Endothelial cell of umbilical vein (primary cell): ENCODE data around the gene ECPAS. TPM values are rescaled to one million over a fixed set of nuclear protein-coding genes. Genes with fewer than 3 reads are reported as not detected.

Experiments used
- BruUV-seq: library from RNA; stranded (reverse); fragments of 400-500 nt; replicated peaks from 2 replicates; lab custom pipeline; 2021; lab: Mats Ljungman, UMichigan
- CTCF ChIA-PET: fragments of 300-600, 350-600 bp; sonication (Branson Sonifier 250); formaldehyde crosslinking; loops from one replicate; lab custom pipeline; 2021; ENCODE audit warnings: antibody characterized with exemption, inconsistent platforms; lab: Charles Lee
- POLR2A ChIA-PET: fragments of 300-600, 350-600 bp; sonication (Branson Sonifier 250); formaldehyde crosslinking; loops from one replicate; lab custom pipeline; 2021; ENCODE audit warnings: antibody characterized with exemption, inconsistent platforms; lab: Charles Lee
- DNase-seq: peaks from one replicate; pipeline ENCODE4 v3.0.0-alpha.2; 2011; ENCODE audit warnings: low read depth, low spot score
- FAIRE-seq: peaks from 2 replicates; lab custom pipeline; 2011; peaks lifted over from hg19 to GRCh38; lab: Jason Lieb, UNC
- H2AFZ ChIP-seq: 2 replicates; pipeline ENCODE4 v1.6.0; 2012; ENCODE audit warnings: low read depth, low read length, control low read depth, inconsistent platforms
- H3K27ac ChIP-seq: 2 replicates; pipeline ENCODE4 v1.5.1; 2011; ENCODE audit warnings: low read depth, mild to moderate bottlenecking, control low read depth, low read length, moderate library complexity; ENCODE audit not compliant: insufficient read depth
- H3K27me3 ChIP-seq, 2 experiments: 2 replicates each; pipeline versions ENCODE4 v1.6.0 to v1.6.1; 2011; ENCODE audit warnings: low read length in 2 of 2, mixed read lengths in 1 of 2; ENCODE audit not compliant: control insufficient read depth in 2 of 2, insufficient read depth in 2 of 2
- H3K36me3 ChIP-seq, 2 experiments: 2 replicates in 1 of 2; 3 replicates in 1 of 2; pipeline ENCODE4 v1.5.1; 2011; ENCODE audit warnings: low read length in 2 of 2, mild to moderate bottlenecking in 1 of 2, moderate library complexity in 1 of 2; ENCODE audit not compliant: control insufficient read depth in 2 of 2, insufficient read depth in 2 of 2; ENCODE audit errors: extremely low read depth in 1 of 2
- H3K4me1 ChIP-seq: 3 replicates; pipeline ENCODE4 v1.5.1; 2011; ENCODE audit warnings: mild to moderate bottlenecking, low read length; ENCODE audit not compliant: control insufficient read depth, insufficient read depth; ENCODE audit errors: extremely low read depth
- H3K4me2 ChIP-seq: 2 replicates; pipeline ENCODE4 v1.6.1; 2011; ENCODE audit warnings: low read length, control low read depth, mixed read lengths; ENCODE audit not compliant: insufficient read depth
- H3K4me3 ChIP-seq, 3 experiments: fragments of 200-600 bp in 1 of 3; sonication (generic), shearing (Covaris generic) in 1 of 3; replicated peaks in 1 of 3; 2 replicates each; pipeline ENCODE4 v1.5.1; 2011 to 2016; ENCODE audit warnings: control low read depth in 3 of 3, low read length in 3 of 3, mild to moderate bottlenecking in 2 of 3, inconsistent platforms in 1 of 3, low read depth in 1 of 3, moderate library complexity in 1 of 3; ENCODE audit not compliant: insufficient read depth in 1 of 3
- H3K79me2 ChIP-seq: 2 replicates; pipeline ENCODE4 v1.6.0; 2012; ENCODE audit warnings: low read length, inconsistent platforms; ENCODE audit not compliant: control insufficient read depth, insufficient read depth
- H3K9ac ChIP-seq: replicated peaks from 2 replicates; pipeline ENCODE3; 2011; ENCODE audit warnings: low read length, control low read depth; ENCODE audit not compliant: insufficient read depth; ENCODE audit errors: extremely low read depth
- H3K9me1 ChIP-seq: replicated peaks from 3 replicates; pipeline ENCODE4 v1.6.0; 2011; ENCODE audit warnings: mild to moderate bottlenecking, low read length; ENCODE audit not compliant: control insufficient read depth, insufficient read depth; ENCODE audit errors: extremely low read depth
- H3K9me3 ChIP-seq: replicated peaks from 2 replicates; pipeline ENCODE4 v1.5.1; 2012; ENCODE audit warnings: low read length, inconsistent platforms; ENCODE audit not compliant: control insufficient read depth, insufficient read depth
- H4K20me1 ChIP-seq: replicated peaks from 2 replicates; pipeline ENCODE3; 2011; ENCODE audit warnings: mild to moderate bottlenecking, low read length; ENCODE audit not compliant: control insufficient read depth, insufficient read depth; ENCODE audit errors: extremely low read depth
- EZH2 ChIP-seq: IDR thresholded peaks from 2 replicates; pipeline ENCODE4 v1.6.1; 2012; ENCODE audit warnings: borderline replicate concordance, low read depth, mild to moderate bottlenecking, moderate library complexity, low read length, inconsistent platforms; ENCODE audit not compliant: severe bottlenecking
- GATA2 ChIP-seq: IDR thresholded peaks from 2 replicates; pipeline ENCODE4 v1.7.0; 2011; ENCODE audit warnings: low read depth, mild to moderate bottlenecking, moderate library complexity, mixed read lengths, low read length; ENCODE audit not compliant: insufficient read length, insufficient read depth
- JUN ChIP-seq: IDR thresholded peaks from 2 replicates; pipeline ENCODE4 v1.6.1; 2011; ENCODE audit warnings: borderline replicate concordance, low read depth; ENCODE audit not compliant: insufficient read length, insufficient read depth
- POLR2AphosphoS5 ChIP-seq: IDR thresholded peaks from 2 replicates; pipeline ENCODE4 v1.6.1; 2012; ENCODE audit warnings: low read depth, mild to moderate bottlenecking, control low read depth, low read length, moderate library complexity; ENCODE audit not compliant: insufficient read depth
- dilution Hi-C: fragments of 300-500 bp; cut with MboI; formaldehyde crosslinking; loops from one replicate; pipeline ENCODE4 v1.15.0; 2019; ENCODE audit warnings: low sequenced_read_pairs; ENCODE audit not compliant: extremely low pct_ligation_motif_present
- intact Hi-C: fragments of 100-400 bp; cut with micrococcal nuclease; formaldehyde crosslinking; loops from one replicate; pipeline ENCODE4 v1.10.0; 2022
- polyA plus RNA-seq, 4 experiments: library from polyadenylated mRNA; depleted of rRNA in 3 of 4; stranded (reverse) in 3 of 4; unstranded in 1 of 4; fragments of >200 nt; gene quantifications; 2 replicates each; pipeline versions ENCODE4 v1.2.1 to v1.2.3, GENCODE V29; 2011 to 2012; ENCODE audit warnings: missing spikeins in 1 of 4
- total RNA-seq: library from RNA; stranded (reverse); gene quantifications from 2 replicates; pipeline ENCODE4 v1.2.3, GENCODE V29; 2021
- TF ChIP-seq, protein P1 (sequence below): IDR thresholded peaks from 2 replicates; pipeline ENCODE4 v1.6.1; 2011; ENCODE audit not compliant: insufficient read depth, insufficient read length

The ECPAS gene
- total and polyA plus RNA-seq, 2 donors (not counting 3 experiments of a cell fraction or from before 2014, with no cell fraction given): 17.9 to 89.3 TPM

DNA sequence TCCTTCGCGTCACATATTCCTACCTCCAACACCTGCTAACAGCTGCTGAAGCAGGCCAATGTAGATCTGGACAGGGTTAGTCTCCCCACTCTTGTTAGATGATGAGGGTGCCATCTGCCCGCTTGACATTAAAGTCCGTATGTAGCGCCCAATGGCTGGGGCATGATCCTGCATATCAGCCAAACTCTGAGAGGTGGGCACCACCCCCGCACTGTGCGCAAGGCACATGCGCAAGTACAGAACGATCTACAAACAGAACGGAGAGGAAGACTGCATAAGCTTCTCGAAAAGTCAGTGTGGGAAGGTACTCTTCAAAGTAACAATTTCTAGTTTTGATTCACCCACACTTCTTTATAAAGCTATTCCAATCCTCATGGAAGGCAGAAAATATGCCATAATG lies 69.8 kb downstream of the ECPAS start:
- Histone ChIP-seq H3K4me1 (peaks cover 11% of the 10 kb centered on the region), H3K4me2 (no peak overlapping the region), H3K36me3 (peaks cover 12 to 24% of the 10 kb centered on the region in 2 experiments), H3K27ac (no peak overlapping the region), H3K9ac (no peak overlapping the region), H2AFZ (no peak overlapping the region), H4K20me1 (no peaks in the 10 kb centered on the region), H3K4me3 (no peak overlapping the region), H3K27me3 (no peaks in the 10 kb centered on the region), H3K9me3 (no peaks in the 10 kb centered on the region), H3K79me2 (no peaks in the 10 kb centered on the region), H3K9me1 (no peaks in the 10 kb centered on the region)
- BruUV-seq: no TSS peak
- FAIRE-seq: no peak
- ChIA-PET POLR2A (no interaction called here), CTCF (interaction anchor here (0.9 to 1.2 kb wide), 3 partner anchors 9 to 23 kb away, joined by 3 read pairs; no protein-coding TSS in a partner anchor)
- intact Hi-C loops (no loop called here), dilution Hi-C loops (no loop called here)
- DNase-seq: no peak
- TF ChIP-seq, protein P1, sequence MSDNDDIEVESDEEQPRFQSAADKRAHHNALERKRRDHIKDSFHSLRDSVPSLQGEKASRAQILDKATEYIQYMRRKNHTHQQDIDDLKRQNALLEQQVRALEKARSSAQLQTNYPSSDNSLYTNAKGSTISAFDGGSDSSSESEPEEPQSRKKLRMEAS: no peak
- TF ChIP-seq EZH2: no peak

DNA sequence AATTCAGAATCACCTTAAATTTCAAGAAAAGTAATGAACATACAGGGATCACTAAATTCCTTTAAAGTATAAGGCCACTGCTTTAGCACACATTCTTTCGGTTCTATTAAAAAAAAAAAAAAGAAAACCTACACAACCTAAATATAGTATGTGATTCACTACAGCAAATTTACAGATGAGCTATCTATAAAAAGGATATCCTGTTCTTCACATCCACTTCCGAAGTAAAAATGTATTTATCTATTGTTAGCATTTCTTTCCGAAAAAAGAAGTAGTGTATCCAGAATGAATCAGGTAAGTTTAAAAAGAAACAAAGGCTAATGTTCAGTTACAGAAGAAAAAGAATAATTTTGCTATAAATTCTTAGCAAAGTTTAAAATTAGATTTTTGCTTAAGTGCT lies 70.2 kb downstream of the ECPAS start:
- ChIA-PET CTCF (interaction anchor here (0.9 to 1.2 kb wide), 3 partner anchors 9 to 22 kb away, joined by 3 read pairs; no protein-coding TSS in a partner anchor), POLR2A (no interaction called here)
- no peak for TF ChIP-seq EZH2
- TF ChIP-seq JUN: peak; percentile 12
- no peak for TF ChIP-seq GATA2
- no peak for TF ChIP-seq POLR2AphosphoS5
- FAIRE-seq (no peak), DNase-seq (no peak)
- H3K27me3 ChIP-seq: no peaks in the 10 kb centered on the region
- H3K27ac ChIP-seq: no peak overlapping the region
- no peak overlapping the region for H3K9ac ChIP-seq
- H3K9me1 ChIP-seq: no peaks in the 10 kb centered on the region
- H2AFZ ChIP-seq: no peak overlapping the region
- intact Hi-C loops: no loop called here
- H3K4me3 ChIP-seq: no peak overlapping the region
- no peaks in the 10 kb centered on the region for H3K9me3 ChIP-seq
- H3K4me2 ChIP-seq: no peak overlapping the region
- BruUV-seq: no TSS peak
- dilution Hi-C loops: no loop called here
- peaks cover 11% of the 10 kb centered on the region for H3K4me1 ChIP-seq
- H4K20me1 ChIP-seq: no peaks in the 10 kb centered on the region
- H3K79me2 ChIP-seq: no peaks in the 10 kb centered on the region
- peaks cover 12 to 25% of the 10 kb centered on the region in 2 experiments for H3K36me3 ChIP-seq
